H1 (cell line): ENCODE measurements around the gene SPPL3. TPM values are rescaled to one million over a fixed set of nuclear protein-coding genes. Genes with fewer than 3 reads are reported as not detected.

Source experiments
- CTCF ChIA-PET: fragments of 300-600 bp; sonication (Branson Sonifier 250); formaldehyde crosslinking; loops from one replicate; lab custom pipeline; 2021; ENCODE audit not compliant: partially characterized antibody; lab: Charles Lee
- POLR2A ChIA-PET: fragments of 300-600 bp; sonication (Branson Sonifier 250); formaldehyde crosslinking; loops from one replicate; lab custom pipeline; 2021; ENCODE audit warnings: inconsistent platforms; ENCODE audit not compliant: partially characterized antibody; lab: Charles Lee
- DNase-seq, 2 experiments: peaks; one replicate each; pipeline versions ENCODE4 v3.0.0 to v3.0.0-alpha.2; 2010 to 2022; ENCODE audit warnings: low spot score in 2 of 2, low read depth in 1 of 2, mixed read lengths in 1 of 2
- FAIRE-seq: peaks from 2 replicates; lab custom pipeline; 2011; peaks lifted over from hg19 to GRCh38; lab: Jason Lieb, UNC
- H2AFZ ChIP-seq: 2 replicates; pipeline ENCODE4 v1.8.1; 2012; ENCODE audit warnings: low read length, inconsistent platforms
- H2AK5ac ChIP-seq: 2 replicates; pipeline ENCODE4 v1.6.1; 2013; ENCODE audit warnings: low read depth, low read length
- H2BK120ac ChIP-seq: replicated peaks from 2 replicates; pipeline ENCODE3; 2013; ENCODE audit warnings: low read depth, low read length, inconsistent platforms
- H2BK12ac ChIP-seq: 2 replicates; pipeline ENCODE4 v1.6.1; 2013; ENCODE audit warnings: low read depth, low read length
- H2BK15ac ChIP-seq: 2 replicates; pipeline ENCODE4 v1.6.1; 2013; ENCODE audit warnings: low read length
- H2BK20ac ChIP-seq: 2 replicates; pipeline ENCODE4 v1.6.1; 2013; ENCODE audit warnings: low read length
- H2BK5ac ChIP-seq: 2 replicates; pipeline ENCODE4 v1.6.1; 2013; ENCODE audit warnings: low read depth, low read length
- H3K14ac ChIP-seq: 2 replicates; pipeline ENCODE4 v1.6.1; 2013; ENCODE audit warnings: inconsistent platforms; ENCODE audit not compliant: insufficient read length
- H3K18ac ChIP-seq: 2 replicates; pipeline ENCODE4 v1.6.1; 2013; ENCODE audit warnings: low read length; ENCODE audit errors: extremely low read depth
- H3K23ac ChIP-seq: 2 replicates; pipeline ENCODE4 v1.6.1; 2013; ENCODE audit warnings: inconsistent platforms; ENCODE audit not compliant: insufficient read length
- H3K23me2 ChIP-seq: 2 replicates; pipeline ENCODE4 v1.6.1; 2013; ENCODE audit warnings: low read depth, low read length
- H3K27ac ChIP-seq: 2 replicates; pipeline ENCODE4 v1.6.1; 2011; ENCODE audit warnings: low read depth, low read length, inconsistent platforms
- H3K27me3 ChIP-seq, 4 experiments: replicated peaks in 1 of 4; 1 replicate in 1 of 4; 2 replicates in 3 of 4; pipeline versions ENCODE4 v1.6.1 to v1.8.1; 2011 to 2013; ENCODE audit warnings: low read length in 3 of 4, mild to moderate bottlenecking in 3 of 4, inconsistent platforms in 2 of 4, mixed read lengths in 2 of 4, moderate library complexity in 1 of 4; ENCODE audit not compliant: control insufficient read depth in 3 of 4, insufficient read depth in 3 of 4; ENCODE audit errors: extremely low read depth in 1 of 4
- H3K36me3 ChIP-seq, 4 experiments: 2 replicates each; pipeline versions ENCODE4 v1.6.1 to v1.8.1; 2011 to 2013; ENCODE audit warnings: mild to moderate bottlenecking in 4 of 4, low read length in 3 of 4, moderate library complexity in 2 of 4, control low read depth in 1 of 4, inconsistent platforms in 1 of 4; ENCODE audit not compliant: insufficient read depth in 4 of 4, control insufficient read depth in 2 of 4
- H3K4ac ChIP-seq: replicated peaks from 2 replicates; pipeline ENCODE3; 2013; ENCODE audit warnings: low read length, low read depth, mixed read lengths, inconsistent platforms; ENCODE audit not compliant: insufficient read length
- H3K4me1 ChIP-seq, 4 experiments: replicated peaks in 1 of 4; 1 replicate in 1 of 4; 2 replicates in 3 of 4; pipeline versions ENCODE4 v1.6.1 to v1.8.1; 2011 to 2013; ENCODE audit warnings: low read length in 3 of 4, inconsistent platforms in 2 of 4, mixed read lengths in 1 of 4; ENCODE audit not compliant: insufficient read depth in 4 of 4, control insufficient read depth in 3 of 4
- H3K4me2 ChIP-seq, 2 experiments: 2 replicates each; pipeline versions ENCODE4 v1.6.1 to v1.8.1; 2011 to 2013; ENCODE audit warnings: low read depth in 2 of 2, low read length in 2 of 2, control low read depth in 1 of 2, inconsistent platforms in 1 of 2, mild to moderate bottlenecking in 1 of 2; ENCODE audit not compliant: insufficient read depth in 1 of 2
- H3K4me3 ChIP-seq, 4 experiments: fragments of 200-600, 300-600 bp in 1 of 4; sonication (generic), shearing (Covaris generic), sonication (Bioruptor Twin) in 1 of 4; 2 replicates each; pipeline versions ENCODE4 v1.5.1 to v1.8.1; 2011 to 2016; ENCODE audit warnings: low read length in 4 of 4, low read depth in 3 of 4, control low read depth in 2 of 4, inconsistent platforms in 2 of 4, mild to moderate bottlenecking in 2 of 4, mixed read lengths in 1 of 4, moderate library complexity in 1 of 4; ENCODE audit not compliant: insufficient read depth in 2 of 4; ENCODE audit errors: extremely low read depth in 1 of 4
- H3K56ac ChIP-seq: replicated peaks from 2 replicates; pipeline ENCODE3; 2013; ENCODE audit warnings: low read depth, mild to moderate bottlenecking, mixed read lengths, low read length, inconsistent platforms; ENCODE audit not compliant: insufficient read length
- H3K79me1 ChIP-seq: 2 replicates; pipeline ENCODE4 v1.6.1; 2013; ENCODE audit warnings: low read depth, low read length, control low read depth
- H3K79me2 ChIP-seq, 2 experiments: 2 replicates each; pipeline versions ENCODE4 v1.6.1 to v1.8.1; 2012 to 2013; ENCODE audit warnings: low read length in 2 of 2, mild to moderate bottlenecking in 2 of 2, inconsistent platforms in 1 of 2; ENCODE audit not compliant: insufficient read depth in 2 of 2, control insufficient read depth in 1 of 2
- H3K9ac ChIP-seq, 4 experiments: replicated peaks in 1 of 4; 1 replicate in 1 of 4; 2 replicates in 3 of 4; pipeline versions ENCODE4 v1.6.1 to v1.8.1; 2011 to 2013; ENCODE audit warnings: low read depth in 3 of 4, low read length in 3 of 4, control low read depth in 2 of 4, mild to moderate bottlenecking in 2 of 4, moderate library complexity in 2 of 4, inconsistent platforms in 1 of 4; ENCODE audit errors: extremely low read depth in 1 of 4
- H3K9me3 ChIP-seq, 2 experiments: 2 replicates each; pipeline versions ENCODE4 v1.6.1 to v1.8.1; 2012 to 2013; ENCODE audit warnings: mild to moderate bottlenecking in 2 of 2, moderate library complexity in 2 of 2, control low read depth in 1 of 2, inconsistent platforms in 1 of 2, low read depth in 1 of 2, low read length in 1 of 2, mixed read lengths in 1 of 2; ENCODE audit not compliant: insufficient read depth in 2 of 2
- H4K20me1 ChIP-seq, 2 experiments: replicated peaks in 1 of 2; 2 replicates each; pipeline versions ENCODE3 to v1.8.1; 2011 to 2013; ENCODE audit warnings: inconsistent platforms in 2 of 2, low read length in 2 of 2, mild to moderate bottlenecking in 1 of 2; ENCODE audit not compliant: insufficient read depth in 2 of 2, control insufficient read depth in 1 of 2
- H4K5ac ChIP-seq: 2 replicates; pipeline ENCODE4 v1.6.1; 2013; ENCODE audit warnings: low read length, low read depth, mixed read lengths, inconsistent platforms; ENCODE audit not compliant: insufficient read length
- H4K8ac ChIP-seq: 2 replicates; pipeline ENCODE4 v1.8.0; 2013; ENCODE audit warnings: mild to moderate bottlenecking, moderate library complexity, low read length, inconsistent platforms; ENCODE audit not compliant: insufficient read depth; ENCODE audit errors: extremely low read depth
- H4K91ac ChIP-seq: replicated peaks from 2 replicates; pipeline ENCODE3; 2013; ENCODE audit warnings: low read length, mixed read lengths, inconsistent platforms; ENCODE audit not compliant: insufficient read length
- CREB1 ChIP-seq: IDR thresholded peaks from 2 replicates; pipeline ENCODE4 v1.6.1; 2012; ENCODE audit warnings: inconsistent platforms
- SP1 ChIP-seq: IDR thresholded peaks from 2 replicates; pipeline ENCODE4 v1.6.1; 2011; ENCODE audit warnings: low read depth, low read length
- polyA plus RNA-seq, 7 experiments: library from polyadenylated mRNA; depleted of rRNA in 3 of 7; stranded (reverse) in 5 of 7; unstranded in 2 of 7; fragments of >200 nt in 5 of 7; fragments of 200-250 nt in 2 of 7; gene quantifications; 1 replicate in 5 of 7; 2 replicates in 1 of 7; 4 replicates in 1 of 7; pipeline versions ENCODE4 v1.2.1 to v1.2.3, GENCODE V29; 2011 to 2013; ENCODE audit warnings: missing spikeins in 2 of 7, mixed read lengths in 2 of 7
- total RNA-seq: library from RNA; stranded (reverse); fragmentation: NEBNext Ultra II Directional; extraction: Animal tissue kit (Norgen Biotek cat#: 25700); gene quantifications from 2 replicates; pipeline ENCODE4 v1.2.1, GENCODE V29; 2021

Gene SPPL3
- total and polyA plus RNA-seq, 2 of the 8 experiments (the other 6 are each of a cell fraction or from before 2014, with no cell fraction given): 27.3 to 48.4 TPM

- Histone ChIP-seq H3K79me1 (no peaks in the 10 kb centered on the region), H2BK12ac (no peak overlapping the region), H3K4ac (no peak overlapping the region), H3K9me3 (no peaks in the 10 kb centered on the region), H3K79me2 (no peaks in the 10 kb centered on the region), H3K27ac (no peak overlapping the region), H2BK5ac (no peak overlapping the region), H3K56ac (no peak overlapping the region), H3K9ac (no peak overlapping the region), H2BK120ac (no peak overlapping the region)
- POLR2A ChIA-PET: no interaction called here
- no peak for TF ChIP-seq SP1
- no peak for TF ChIP-seq CREB1
- TF ChIP-seq, all 59 proteins: peak for 0
- no peak overlapping the region for H3K4me2 ChIP-seq
- no peaks in the 10 kb centered on the region for H3K27me3 ChIP-seq
- H4K20me1 ChIP-seq: peaks cover 0 to 2% of the 10 kb centered on the region in 2 experiments
- H2BK15ac ChIP-seq: no peak overlapping the region
- no peak overlapping the region for H2AK5ac ChIP-seq
- no peak for FAIRE-seq
- H3K23ac ChIP-seq: no peak overlapping the region
- peaks cover 0 to 10% (median 4%) of the 10 kb centered on the region in 4 experiments; a peak in 4 of 7 replicates for H3K4me1 ChIP-seq
- no peaks in the 10 kb centered on the region for H3K36me3 ChIP-seq
- no peak overlapping the region for H2AFZ ChIP-seq
- H3K4me3 ChIP-seq: no peak overlapping the region
- no peak overlapping the region for H3K18ac ChIP-seq
- no peak overlapping the region for H4K8ac ChIP-seq
- H3K23me2 ChIP-seq: no peaks in the 10 kb centered on the region
- CTCF ChIA-PET: interaction anchor here (0.6 kb wide), 1 partner anchor 216 kb away, joined by 3 read pairs; no protein-coding TSS in a partner anchor
- no peak overlapping the region for H4K91ac ChIP-seq
- no peak overlapping the region for H3K14ac ChIP-seq
- no peak for DNase-seq
- no peak overlapping the region for H2BK20ac ChIP-seq
- H4K5ac ChIP-seq: no peak overlapping the region
Observed at GRCh38 chr12:120755269-120755668, 148.9 kb downstream of the SPPL3 start.
